Suprapubic skin (tissue), 4 donors: ENCODE data around the gene SPATA19. TPM values are rescaled to one million over a fixed set of nuclear protein-coding genes. Genes with fewer than 3 reads are reported as not detected.

Experiments used
- DNase-seq, 2 donors: peaks; one replicate each; pipeline ENCODE4 v3.0.0-alpha.2; 2019; ENCODE audit warnings: low spot score in 2 of 2
- H3K27ac ChIP-seq: fragments of 200-600 bp; sonication (generic); one replicate; pipeline ENCODE4 v1.5.1; 2019
- H3K27me3 ChIP-seq: fragments of 200-600 bp; sonication (generic); one replicate; pipeline ENCODE4 v1.5.1; 2019
- H3K36me3 ChIP-seq: fragments of 200-600 bp; sonication (generic); one replicate; pipeline ENCODE4 v1.5.1; 2019
- H3K4me1 ChIP-seq: fragments of 200-600 bp; sonication (generic); one replicate; pipeline ENCODE4 v1.5.1; 2019
- H3K4me3 ChIP-seq: fragments of 200-600 bp; sonication (generic); one replicate; pipeline ENCODE4 v1.5.1; 2019; ENCODE audit warnings: mild to moderate bottlenecking
- H3K9me3 ChIP-seq: fragments of 200-600 bp; sonication (generic); one replicate; pipeline ENCODE4 v1.5.1; 2019
- CTCF ChIP-seq, 2 donors: fragments of 200-600 bp in 1 of 2; fragments of 450-650 bp in 1 of 2; sonication (generic) in 1 of 2; IDR thresholded peaks; one replicate each; pipeline ENCODE4 v1.5.1; 2016 to 2019; ENCODE audit warnings: antibody characterized with exemption in 2 of 2, mild to moderate bottlenecking in 1 of 2, moderate library complexity in 1 of 2
- EP300 ChIP-seq: sonication (generic); formaldehyde crosslinking; IDR thresholded peaks from one replicate; pipeline ENCODE4 v1.6.1; 2017; ENCODE audit warnings: antibody characterized with exemption
- POLR2A ChIP-seq, 2 donors: fragments of 450-650 bp; IDR thresholded peaks; one replicate each; pipeline ENCODE4 v1.6.1; 2017; ENCODE audit warnings: antibody characterized with exemption in 2 of 2, mild to moderate bottlenecking in 2 of 2, moderate library complexity in 2 of 2
- POLR2AphosphoS5 ChIP-seq, 3 donors: sonication (generic); formaldehyde crosslinking; IDR thresholded peaks; one replicate each; pipeline ENCODE4 v1.6.1; 2017; ENCODE audit warnings: antibody characterized with exemption in 3 of 3
- WGBS: methylation state at CpG from one replicate; pipeline ENCODE4 v1.1.5; 2018; 5-methylcytosine and 5-hydroxymethylcytosine counted together
- total RNA-seq, 4 donors: library from RNA; depleted of rRNA; stranded (reverse); fragments of >200 nt; gene quantifications; one replicate each; pipeline ENCODE4 v1.1.0, GENCODE V29; 2016

SPATA19 gene
- total RNA-seq, 4 donors from 2014 or later, result not detected

GRCh38 chr11:133811850-133812685, 33.2 kb downstream of the SPATA19 start:
- DNase-seq, result no peak

GRCh38 chr11:133810766-133811165, 34.5 kb downstream of the SPATA19 start:
- 86% methylated on average over 7 of the region's 7 CpGs for WGBS
- Histone ChIP-seq H3K27ac (no peak overlapping the region), H3K4me3 (no peak overlapping the region), H3K9me3 (no peaks in the 10 kb centered on the region), H3K4me1 (peaks cover 8% of the 10 kb centered on the region), H3K36me3 (no peaks in the 10 kb centered on the region), H3K27me3 (peaks cover 19% of the 10 kb centered on the region)
- no peak for DNase-seq
- TF ChIP-seq CTCF (IDR thresholded peaks at IDR 0.05) (no peak), EP300 (no peak), POLR2A (IDR thresholded peaks at IDR 0.05) (no peak), POLR2AphosphoS5 (IDR thresholded peaks at IDR 0.05) (no peak)

More at GRCh38 chr11:133811850-133812685, 33.2 kb downstream of the SPATA19 start:
- no peak overlapping the region for H3K4me3 ChIP-seq
- H3K27me3 ChIP-seq, result peaks cover 19% of the 10 kb centered on the region
- TF ChIP-seq EP300 (no peak), CTCF (IDR thresholded peaks at IDR 0.05) (no peak), POLR2AphosphoS5 (IDR thresholded peaks at IDR 0.05) (no peak), POLR2A (IDR thresholded peaks at IDR 0.05) (no peak)
- 57% methylated on average over 10 of the region's 10 CpGs for WGBS
- no peaks in the 10 kb centered on the region for H3K9me3 ChIP-seq
- H3K4me1 ChIP-seq, result peaks cover 8% of the 10 kb centered on the region
- H3K36me3 ChIP-seq, result no peaks in the 10 kb centered on the region
- no peak overlapping the region for H3K27ac ChIP-seq

DNA sequence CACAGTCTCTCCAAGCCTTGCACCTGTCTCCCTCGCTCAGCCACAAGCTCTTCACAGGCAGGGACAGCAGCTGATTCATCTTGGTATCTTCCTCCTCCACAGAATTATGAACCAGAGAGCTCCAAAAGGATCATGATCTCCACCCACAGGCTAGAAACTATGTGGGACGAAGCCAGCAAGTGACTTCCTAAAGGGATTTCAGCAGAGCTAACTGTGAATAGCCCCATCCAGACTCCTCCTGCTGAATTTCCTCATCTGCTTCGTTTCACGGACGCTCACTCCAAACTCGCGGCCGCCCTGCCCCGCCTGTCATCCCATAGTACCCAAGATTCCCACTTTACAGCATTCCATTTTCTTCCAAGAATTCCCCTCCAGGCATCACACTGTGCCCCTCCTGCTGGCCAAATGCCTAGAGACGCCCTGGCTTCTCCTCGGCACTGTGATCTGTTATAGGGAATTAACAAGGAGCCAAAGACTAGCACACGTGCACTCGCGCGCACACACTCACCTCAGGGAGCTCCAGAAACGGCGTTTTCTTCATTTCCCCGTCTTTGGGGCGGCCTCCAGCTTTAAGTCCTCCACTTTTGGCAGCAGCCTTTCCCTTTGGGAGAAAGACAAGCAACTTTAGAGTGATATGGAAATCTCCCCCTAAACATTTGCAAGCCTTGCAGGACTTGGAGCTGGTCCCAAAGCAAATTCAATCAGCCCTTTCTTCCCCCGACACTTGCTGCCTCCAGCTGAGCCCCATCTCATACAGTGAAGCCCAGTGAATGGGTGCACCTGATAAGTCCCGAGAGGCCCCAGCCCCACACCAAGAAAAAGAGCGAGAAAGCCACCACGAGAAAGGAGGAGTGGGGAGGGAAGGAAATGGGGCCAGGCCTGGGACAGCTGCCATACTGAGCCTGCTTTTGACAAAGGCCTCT, 35.5 kb downstream of the SPATA19 start:
- Histone ChIP-seq H3K9me3 (no peaks in the 10 kb centered on the region), H3K4me1 (peaks cover 8% of the 10 kb centered on the region), H3K4me3 (no peak overlapping the region), H3K36me3 (no peaks in the 10 kb centered on the region), H3K27ac (no peak overlapping the region), H3K27me3 (peaks cover 15% of the 10 kb centered on the region)
- TF ChIP-seq POLR2A (IDR thresholded peaks at IDR 0.05), result no peak
- TF ChIP-seq CTCF (IDR thresholded peaks at IDR 0.05), result no peak
- TF ChIP-seq EP300, result no peak
- TF ChIP-seq POLR2AphosphoS5 (IDR thresholded peaks at IDR 0.05), result no peak
- no peak for DNase-seq
- WGBS, result 31% methylated on average over 23 of the region's 23 CpGs

GRCh38 chr11:133808393-133809140, 36.7 kb downstream of the SPATA19 start:
- Histone ChIP-seq H3K9me3 (no peaks in the 10 kb centered on the region), H3K4me1 (peaks cover 8% of the 10 kb centered on the region), H3K36me3 (no peaks in the 10 kb centered on the region), H3K27ac (no peak overlapping the region), H3K4me3 (no peak overlapping the region), H3K27me3 (peaks cover 12% of the 10 kb centered on the region)
- no peak for TF ChIP-seq POLR2AphosphoS5 (IDR thresholded peaks at IDR 0.05)
- TF ChIP-seq POLR2A (IDR thresholded peaks at IDR 0.05), result no peak
- no peak for TF ChIP-seq EP300
- TF ChIP-seq CTCF (IDR thresholded peaks at IDR 0.05), result no peak
- no peak for DNase-seq
- 50% methylated on average over 13 of the region's 13 CpGs for WGBS
